Bronchial epithelial cell (primary cell): ENCODE measurements around the gene NAV1. TPM values are rescaled to one million over a fixed set of nuclear protein-coding genes. Genes with fewer than 3 reads are reported as not detected.

Source experiments
- DNase-seq: peaks from one replicate; pipeline ENCODE4 v3.0.0-alpha.2; 2010; ENCODE audit warnings: low read depth
- FAIRE-seq: peaks from 2 replicates; lab custom pipeline; 2011; peaks lifted over from hg19 to GRCh38; lab: Jason Lieb, UNC
- H3K27me3 ChIP-seq: 2 replicates; pipeline ENCODE4 v1.5.1; 2011; ENCODE audit warnings: low read length; ENCODE audit not compliant: control insufficient read depth, insufficient read depth
- H3K36me3 ChIP-seq: 2 replicates; pipeline ENCODE4 v1.5.1; 2011; ENCODE audit warnings: low read length; ENCODE audit not compliant: control insufficient read depth, insufficient read depth
- H3K4me3 ChIP-seq: 2 replicates; pipeline ENCODE4 v1.5.1; 2011; ENCODE audit warnings: mild to moderate bottlenecking, low read depth, low read length, control low read depth
- CTCF ChIP-seq: IDR thresholded peaks from 2 replicates; pipeline ENCODE4 v1.5.1; 2011; ENCODE audit warnings: mild to moderate bottlenecking, moderate library complexity, low read length, control low read depth, inconsistent platforms; ENCODE audit not compliant: insufficient read depth, severe bottlenecking
- total RNA-seq: library from RNA; depleted of rRNA; stranded (reverse); fragments of >200 nt; gene quantifications from 2 replicates; pipeline ENCODE4 v1.2.1, GENCODE V29; 2014

The NAV1 gene
- total RNA-seq, 1 donor from 2014 or later = 1.6 TPM

GRCh38 chr1:201584471-201585092 is 45.7 kb downstream of the NAV1 start:
- FAIRE-seq (no peak), DNase-seq (no peak)
- TF ChIP-seq CTCF = no peak

GRCh38 chr1:201585093-201585483 is 46.2 kb downstream of the NAV1 start:
- no peak for DNase-seq
- no peak for FAIRE-seq
- H3K36me3 ChIP-seq = no peaks in the 10 kb centered on the region
- H3K4me3 ChIP-seq = no peak overlapping the region
- peaks cover 20% of the 10 kb centered on the region for H3K27me3 ChIP-seq
- TF ChIP-seq CTCF = no peak

More at GRCh38 chr1:201584471-201585092, 45.7 kb downstream of the NAV1 start:
- Histone ChIP-seq H3K4me3 (no peak overlapping the region), H3K27me3 (peaks cover 23% of the 10 kb centered on the region), H3K36me3 (no peaks in the 10 kb centered on the region)

- Histone ChIP-seq H3K27me3 (peaks cover 24% of the 10 kb centered on the region), H3K4me3 (no peak overlapping the region), H3K36me3 (no peaks in the 10 kb centered on the region)
- DNase-seq (no peak), FAIRE-seq (no peak)
- no peak for TF ChIP-seq CTCF
These were observed 47.0 kb downstream of the NAV1 start for GRCh38 chr1:201585901-201586300.

GRCh38 chr1:201586806-201587205 is 47.9 kb downstream of the NAV1 start:
- Histone ChIP-seq H3K36me3 (no peaks in the 10 kb centered on the region), H3K4me3 (no peak overlapping the region), H3K27me3 (peaks cover 28% of the 10 kb centered on the region)
- DNase-seq (no peak), FAIRE-seq (no peak)
- no peak for TF ChIP-seq CTCF

- Histone ChIP-seq H3K27me3 (peaks cover 25% of the 10 kb centered on the region), H3K36me3 (no peaks in the 10 kb centered on the region), H3K4me3 (no peak overlapping the region)
- no peak for TF ChIP-seq CTCF
- FAIRE-seq (no peak), DNase-seq (no peak)
These were observed 48.8 kb downstream of the NAV1 start for GRCh38 chr1:201587729-201588128.

Other genes starting within 250 kb of the NAV1 start
- gene TNNT2, start 161.4 kb upstream of the NAV1 start, total RNA-seq = 0.26 and 2.0 TPM in 2 replicates
- gene LAD1, start 139.8 kb upstream of the NAV1 start, total RNA-seq = 156 and 220 TPM in 2 replicates
- gene TNNI1, start 117.4 kb upstream of the NAV1 start, total RNA-seq = under 0.01 TPM in 1 of 2 replicates, not detected in the other
- 118 and 190 TPM in 2 replicates for gene PHLDA3, start 69.9 kb upstream of the NAV1 start, total RNA-seq
- 257 and 258 TPM in 2 replicates for gene CSRP1, start 32.0 kb upstream of the NAV1 start, total RNA-seq